Right renal pelvis (tissue), 4 donors: ENCODE data around the gene PDGFA. TPM values are rescaled to one million over a fixed set of nuclear protein-coding genes. Genes with fewer than 3 reads are reported as not detected.
"Not testable (repeated sequence)": the region's sequence is repeated elsewhere in the genome, so short reads cannot be mapped to it uniquely, and the experiment has no call there.

Source experiments
- DNase-seq, 4 donors: peaks; one replicate each; pipeline ENCODE4 v3.0.0-alpha.2; 2013; ENCODE audit warnings: low read depth in 4 of 4, low spot score in 3 of 4, missing footprints in 1 of 4
- polyA plus RNA-seq, 4 donors: library from polyadenylated mRNA; unstranded; fragments of 120-200 nt; gene quantifications; one replicate each; pipeline ENCODE4 v1.2.1, GENCODE V29; 2013; ENCODE audit not compliant: insufficient read length in 4 of 4

Gene PDGFA
- polyA plus RNA-seq, 4 donors, result 43.2 to 58.4 (median 50.7) TPM

- no peak for DNase-seq
Measured at GRCh38 chr7:552868-553635, 33.4 kb upstream of the PDGFA start.

- not testable (repeated sequence) for DNase-seq
Measured at GRCh38 chr7:552151-552867, 32.7 kb upstream of the PDGFA start.

GRCh38 chr7:551615-551970 is 31.9 kb upstream of the PDGFA start:
- DNase-seq, result not testable (repeated sequence)

- no peak for DNase-seq
Measured at GRCh38 chr7:550881-551614, 31.4 kb upstream of the PDGFA start.

- no peak for DNase-seq
Measured at GRCh38 chr7:549891-550625, 30.4 kb upstream of the PDGFA start.

- no peak for DNase-seq
Measured at GRCh38 chr7:549066-549890, 29.6 kb upstream of the PDGFA start.

GRCh38 chr7:548401-548800 is 28.8 kb upstream of the PDGFA start:
- DNase-seq, result no peak

GRCh38 chr7:545470-545869 is 25.8 kb upstream of the PDGFA start:
- DNase-seq, result no peak

GRCh38 chr7:544338-545221 is 24.9 kb upstream of the PDGFA start:
- no peak for DNase-seq

- no peak for DNase-seq
Measured at GRCh38 chr7:543501-544337, 24.1 kb upstream of the PDGFA start.

- DNase-seq, result no peak
Measured at GRCh38 chr7:542713-543500, 23.3 kb upstream of the PDGFA start.

GRCh38 chr7:542131-542712 is 22.6 kb upstream of the PDGFA start:
- DNase-seq, result no peak

GRCh38 chr7:541661-542060 is 22.0 kb upstream of the PDGFA start:
- no peak for DNase-seq

- no peak for DNase-seq
Measured at GRCh38 chr7:540997-541396, 21.4 kb upstream of the PDGFA start.

GRCh38 chr7:540579-540978 is 20.9 kb upstream of the PDGFA start:
- no peak for DNase-seq

GRCh38 chr7:539731-540411 is 20.2 kb upstream of the PDGFA start:
- no peak for DNase-seq
